Stomach smooth muscle (tissue), 2 donors: ENCODE data around the gene DOCK3.

Experiments used
- H3K27ac ChIP-seq: one replicate; pipeline ENCODE4 v1.7.0; 2013; ENCODE audit warnings: mild to moderate bottlenecking, low read length, inconsistent platforms
- H3K27me3 ChIP-seq, 2 donors: one replicate each; pipeline ENCODE4 v1.7.0; 2013; ENCODE audit warnings: low read length in 2 of 2; ENCODE audit not compliant: insufficient read depth in 2 of 2, control insufficient read depth in 1 of 2
- H3K36me3 ChIP-seq, 2 donors: one replicate each; pipeline ENCODE4 v1.7.0; 2013; ENCODE audit warnings: low read length in 2 of 2; ENCODE audit not compliant: control insufficient read depth in 2 of 2, insufficient read depth in 2 of 2
- H3K4me1 ChIP-seq: one replicate; pipeline ENCODE4 v1.7.0; 2013; ENCODE audit warnings: low read length; ENCODE audit not compliant: control insufficient read depth, insufficient read depth
- H3K4me3 ChIP-seq, 2 donors: one replicate each; pipeline ENCODE4 v1.7.0; 2013; ENCODE audit warnings: low read length in 2 of 2
- H3K9ac ChIP-seq, 2 donors: one replicate each; pipeline ENCODE4 v1.7.0; 2013; ENCODE audit warnings: low read length in 2 of 2, mild to moderate bottlenecking in 1 of 2
- H3K9me3 ChIP-seq, 2 donors: one replicate each; pipeline ENCODE4 v1.7.0; 2013; ENCODE audit warnings: low read length in 2 of 2; ENCODE audit not compliant: control insufficient read depth in 2 of 2
- donor health status: healthy.
- donor health status: Pancreatic carcinoma.

The DOCK3 gene

GRCh38 chr3:50635066-50635465, 39.7 kb upstream of the DOCK3 start:
- H3K9ac ChIP-seq: no peak overlapping the region
- no peaks in the 10 kb centered on the region for H3K27me3 ChIP-seq
- H3K4me3 ChIP-seq: no peak overlapping the region
- peaks cover 0 to 2% of the 10 kb centered on the region in 2 donors for H3K36me3 ChIP-seq
- H3K27ac ChIP-seq: no peak overlapping the region
- no peaks in the 10 kb centered on the region for H3K9me3 ChIP-seq
- peaks cover 7% of the 10 kb centered on the region for H3K4me1 ChIP-seq

- peaks cover 7% of the 10 kb centered on the region for H3K4me1 ChIP-seq
- H3K27ac ChIP-seq: no peak overlapping the region
- H3K9ac ChIP-seq: no peak overlapping the region
- H3K27me3 ChIP-seq: no peaks in the 10 kb centered on the region
- peaks cover 6 to 9% of the 10 kb centered on the region in 2 donors for H3K36me3 ChIP-seq
- no peak overlapping the region for H3K4me3 ChIP-seq
- no peaks in the 10 kb centered on the region for H3K9me3 ChIP-seq
Measured at GRCh38 chr3:50637011-50637410, 37.7 kb upstream of the DOCK3 start.

- H3K9me3 ChIP-seq: no peaks in the 10 kb centered on the region
- peaks cover 7% of the 10 kb centered on the region for H3K4me1 ChIP-seq
- H3K36me3 ChIP-seq: peaks cover 11 to 15% of the 10 kb centered on the region in 2 donors
- no peaks in the 10 kb centered on the region for H3K27me3 ChIP-seq
- no peak overlapping the region for H3K27ac ChIP-seq
- H3K4me3 ChIP-seq: no peak overlapping the region
- H3K9ac ChIP-seq: no peak overlapping the region
Measured at GRCh38 chr3:50637945-50638344, 36.8 kb upstream of the DOCK3 start.

- H3K27me3 ChIP-seq: no peaks in the 10 kb centered on the region
- H3K9ac ChIP-seq: no peak overlapping the region
- no peaks in the 10 kb centered on the region for H3K9me3 ChIP-seq
- no peak overlapping the region for H3K27ac ChIP-seq
- H3K36me3 ChIP-seq: peaks cover 11 to 24% of the 10 kb centered on the region in 2 donors
- H3K4me1 ChIP-seq: peaks cover 14% of the 10 kb centered on the region
- H3K4me3 ChIP-seq: no peak overlapping the region
Measured at GRCh38 chr3:50639055-50639494, 35.7 kb upstream of the DOCK3 start.

- Histone ChIP-seq H3K9ac (no peak overlapping the region), H3K27ac (no peak overlapping the region), H3K9me3 (no peaks in the 10 kb centered on the region), H3K36me3 (peaks cover 17 to 36% of the 10 kb centered on the region in 2 donors), H3K4me3 (no peak overlapping the region), H3K4me1 (peaks cover 17% of the 10 kb centered on the region), H3K27me3 (no peaks in the 10 kb centered on the region)
Measured at GRCh38 chr3:50642382-50642781, 32.3 kb upstream of the DOCK3 start.

- Histone ChIP-seq H3K4me3 (no peak overlapping the region), H3K27ac (peak overlapping the region; percentile 55), H3K9ac (no peak overlapping the region), H3K9me3 (no peaks in the 10 kb centered on the region), H3K27me3 (no peaks in the 10 kb centered on the region), H3K4me1 (peaks cover 37% of the 10 kb centered on the region), H3K36me3 (peaks cover 17 to 36% of the 10 kb centered on the region in 2 donors)
Measured at GRCh38 chr3:50644561-50644960, 30.2 kb upstream of the DOCK3 start.

GRCh38 chr3:50645378-50645777, 29.3 kb upstream of the DOCK3 start:
- H3K9me3 ChIP-seq: no peaks in the 10 kb centered on the region
- H3K9ac ChIP-seq: no peak overlapping the region
- peak overlapping the region; percentile 55 for H3K27ac ChIP-seq
- H3K4me1 ChIP-seq: peaks cover 45% of the 10 kb centered on the region
- no peaks in the 10 kb centered on the region for H3K27me3 ChIP-seq
- peaks cover 17 to 36% of the 10 kb centered on the region in 2 donors for H3K36me3 ChIP-seq
- H3K4me3 ChIP-seq: no peak overlapping the region

GRCh38 chr3:50648313-50648712, 26.4 kb upstream of the DOCK3 start:
- Histone ChIP-seq H3K27ac (peak overlapping the region; percentile 76), H3K27me3 (no peaks in the 10 kb centered on the region), H3K36me3 (peaks cover 6 to 20% of the 10 kb centered on the region in 2 donors), H3K9ac (peak overlapping the region in 1 of 2 donors; percentile 21), H3K4me3 (no peak overlapping the region), H3K4me1 (peaks cover 44% of the 10 kb centered on the region), H3K9me3 (no peaks in the 10 kb centered on the region)

GRCh38 chr3:50648944-50649343, 25.8 kb upstream of the DOCK3 start:
- H3K36me3 ChIP-seq: peaks cover 6 to 15% of the 10 kb centered on the region in 2 donors
- peak overlapping the region in 1 of 2 donors; percentile 3 for H3K4me3 ChIP-seq
- H3K27ac ChIP-seq: peak overlapping the region; percentile 76
- peaks cover 39% of the 10 kb centered on the region for H3K4me1 ChIP-seq
- no peaks in the 10 kb centered on the region for H3K9me3 ChIP-seq
- H3K9ac ChIP-seq: peak overlapping the region in 1 of 2 donors; percentile 21
- H3K27me3 ChIP-seq: no peaks in the 10 kb centered on the region

GRCh38 chr3:50649451-50649931, 25.2 kb upstream of the DOCK3 start:
- H3K9ac ChIP-seq: no peak overlapping the region
- H3K9me3 ChIP-seq: no peaks in the 10 kb centered on the region
- H3K4me1 ChIP-seq: peaks cover 34% of the 10 kb centered on the region
- H3K27me3 ChIP-seq: no peaks in the 10 kb centered on the region
- H3K27ac ChIP-seq: peak overlapping the region; percentile 76
- H3K4me3 ChIP-seq: peak overlapping the region in 1 of 2 donors; percentile 52
- peaks cover 6 to 12% of the 10 kb centered on the region in 2 donors for H3K36me3 ChIP-seq

GRCh38 chr3:50650018-50650417, 24.7 kb upstream of the DOCK3 start:
- peaks cover 6 to 12% of the 10 kb centered on the region in 2 donors for H3K36me3 ChIP-seq
- H3K4me1 ChIP-seq: peaks cover 29% of the 10 kb centered on the region
- no peaks in the 10 kb centered on the region for H3K9me3 ChIP-seq
- H3K27me3 ChIP-seq: no peaks in the 10 kb centered on the region
- H3K9ac ChIP-seq: no peak overlapping the region
- H3K4me3 ChIP-seq: no peak overlapping the region
- peak overlapping the region; percentile 76 for H3K27ac ChIP-seq
